NOMO-1 treated with DMSO at 0.1 percent for 48 hours (cell line): Measurements from ENCODE around the gene NANOS3.

ENCODE experiments used
- DNase-seq: peaks from one replicate; lab custom pipeline; 2025; ENCODE audit not compliant: unreplicated experiment; lab: John Stamatoyannopoulos, UW

The NANOS3 gene

GRCh38 chr19:13864667-13865570, 12.0 kb upstream of the NANOS3 start:
- DNase-seq: no peak

GRCh38 chr19:13865571-13866462, 11.1 kb upstream of the NANOS3 start:
- DNase-seq: no peak

- no peak for DNase-seq
Observed at GRCh38 chr19:13866463-13867046, 10.4 kb upstream of the NANOS3 start.

GRCh38 chr19:13868663-13869062, 8.3 kb upstream of the NANOS3 start:
- no peak for DNase-seq

- no peak for DNase-seq
Observed at GRCh38 chr19:13869281-13869680, 7.7 kb upstream of the NANOS3 start.

GRCh38 chr19:13870873-13871272, 6.1 kb upstream of the NANOS3 start:
- no peak for DNase-seq

GRCh38 chr19:13872339-13872694, 4.6 kb upstream of the NANOS3 start:
- no peak for DNase-seq

- DNase-seq: peak; percentile 48
Observed at GRCh38 chr19:13872695-13873389, 4.1 kb upstream of the NANOS3 start.

GRCh38 chr19:13873834-13874515, 3.0 kb upstream of the NANOS3 start:
- no peak for DNase-seq

- DNase-seq: no peak
Observed at GRCh38 chr19:13875824-13876223, 1.1 kb upstream of the NANOS3 start.

GRCh38 chr19:13877303-13877702, 369 bp downstream of the NANOS3 start:
- DNase-seq: no peak

- DNase-seq: peak; percentile 95
Observed at GRCh38 chr19:13880059-13881043, 3.4 kb downstream of the NANOS3 start.

- no peak for DNase-seq
Observed at GRCh38 chr19:13881251-13881691, 4.3 kb downstream of the NANOS3 start.

GRCh38 chr19:13881692-13882418, 4.9 kb downstream of the NANOS3 start:
- peak; percentile 41 for DNase-seq

- no peak for DNase-seq
Observed at GRCh38 chr19:13882419-13882795, 5.5 kb downstream of the NANOS3 start.

- DNase-seq: no peak
Observed at GRCh38 chr19:13882836-13883235, 5.9 kb downstream of the NANOS3 start.

- no peak for DNase-seq
Observed at GRCh38 chr19:13883516-13884064, 6.7 kb downstream of the NANOS3 start.
